ENCODE measurements around the gene HSFX4. TPM values are rescaled to one million over a fixed set of nuclear protein-coding genes. Genes with fewer than 3 reads are reported as not detected.

HSFX4 gene
- total RNA-seq, 2 donors from 2014 or later = not detected

- TF ChIP-seq CTCF (conservative IDR thresholded peaks at IDR 0.05) = no peak
- Mint-ChIP-seq H3K27ac (no peak overlapping the region), H3K36me3 (ENCODE audit: low read depth) (peaks cover 21% of the 10 kb centered on the region), H3K27me3 (ENCODE audit: insufficient read depth) (no peaks in the 10 kb centered on the region), H3K9me3 (peaks cover 39% of the 10 kb centered on the region), H3K4me3 (no peak overlapping the region), H3K4me1 (no peaks in the 10 kb centered on the region)
- H3K9ac ChIP-seq (ENCODE audit: extremely low read depth, low read length, poor library complexity, severe bottlenecking) = no peak overlapping the region
- H3K9me3 ChIP-seq (ENCODE audit: control insufficient read depth, low read length) = peaks cover 8% of the 10 kb centered on the region
- no peaks in the 10 kb centered on the region for H3K27me3 ChIP-seq (ENCODE audit: control insufficient read depth, insufficient read depth, low read length, poor library complexity, severe bottlenecking)
- H3K27ac ChIP-seq (ENCODE audit: low read depth, low read length) = no peak overlapping the region
- WGBS, 2 experiments (ENCODE audit: insufficient coverage in 1 of 2, insufficient read length in 1 of 2) = 94% methylated on average over 2 of the region's 2 CpGs; no CpG with 5 or more reads in 1 of the 2 experiments
- H3K4me3 ChIP-seq (ENCODE audit: low read length) = no peak overlapping the region
- peaks cover 18% of the 10 kb centered on the region for H3K36me3 ChIP-seq (ENCODE audit: control insufficient read depth, insufficient read depth, low read length)
- no peaks in the 10 kb centered on the region for H3K4me1 ChIP-seq (ENCODE audit: control insufficient read depth, insufficient read depth, low read length)
- no peak for DNase-seq
Measured at GRCh38 chrX:149961572-149961971, 32.2 kb downstream of the HSFX4 start.

GRCh38 chrX:149962010-149962409 is 32.6 kb downstream of the HSFX4 start:
- Histone ChIP-seq H3K9ac (ENCODE audit: extremely low read depth, low read length, poor library complexity, severe bottlenecking) (no peak overlapping the region), H3K4me1 (ENCODE audit: control insufficient read depth, insufficient read depth, low read length) (no peaks in the 10 kb centered on the region), H3K4me3 (ENCODE audit: low read length) (no peak overlapping the region), H3K36me3 (ENCODE audit: control insufficient read depth, insufficient read depth, low read length) (peaks cover 22% of the 10 kb centered on the region), H3K27me3 (ENCODE audit: control insufficient read depth, insufficient read depth, low read length, poor library complexity, severe bottlenecking) (no peaks in the 10 kb centered on the region), H3K9me3 (ENCODE audit: control insufficient read depth, low read length) (peaks cover 8% of the 10 kb centered on the region), H3K27ac (ENCODE audit: low read depth, low read length) (no peak overlapping the region)
- peaks cover 40% of the 10 kb centered on the region for H3K9me3 Mint-ChIP-seq
- no peaks in the 10 kb centered on the region for H3K27me3 Mint-ChIP-seq (ENCODE audit: insufficient read depth)
- no peak for TF ChIP-seq CTCF (conservative IDR thresholded peaks at IDR 0.05)
- no peaks in the 10 kb centered on the region for H3K4me1 Mint-ChIP-seq
- no peak for DNase-seq
- H3K27ac Mint-ChIP-seq = no peak overlapping the region
- H3K4me3 Mint-ChIP-seq = no peak overlapping the region
- H3K36me3 Mint-ChIP-seq (ENCODE audit: low read depth) = peaks cover 26% of the 10 kb centered on the region

GRCh38 chrX:149962859-149963757 is 33.7 kb downstream of the HSFX4 start:
- Histone ChIP-seq H3K27ac (ENCODE audit: low read depth, low read length) (no peak overlapping the region), H3K36me3 (ENCODE audit: control insufficient read depth, insufficient read depth, low read length) (peaks cover 24% of the 10 kb centered on the region), H3K4me3 (ENCODE audit: low read length) (no peak overlapping the region), H3K27me3 (ENCODE audit: control insufficient read depth, insufficient read depth, low read length, poor library complexity, severe bottlenecking) (no peaks in the 10 kb centered on the region), H3K9ac (ENCODE audit: extremely low read depth, low read length, poor library complexity, severe bottlenecking) (no peak overlapping the region), H3K9me3 (ENCODE audit: control insufficient read depth, low read length) (peaks cover 8% of the 10 kb centered on the region), H3K4me1 (ENCODE audit: control insufficient read depth, insufficient read depth, low read length) (no peaks in the 10 kb centered on the region)
- Mint-ChIP-seq H3K27ac (no peak overlapping the region), H3K36me3 (ENCODE audit: low read depth) (peaks cover 30% of the 10 kb centered on the region), H3K4me1 (no peaks in the 10 kb centered on the region), H3K9me3 (peaks cover 44% of the 10 kb centered on the region), H3K4me3 (no peak overlapping the region), H3K27me3 (ENCODE audit: insufficient read depth) (no peaks in the 10 kb centered on the region)
- DNase-seq = peak; percentile 68
- WGBS, 2 experiments (ENCODE audit: insufficient coverage in 1 of 2, insufficient read length in 1 of 2) = 17 to 69% methylated on average over 1 to 9 of the region's 9 CpGs
- TF ChIP-seq CTCF (conservative IDR thresholded peaks at IDR 0.05) = peak; percentile 76
